ENCODE measurements around the gene CARHSP1. TPM values are rescaled to one million over a fixed set of nuclear protein-coding genes. Genes with fewer than 3 reads are reported as not detected.

Gene CARHSP1
- total RNA-seq, 1 donor from 2014 or later = 23.9 TPM

GRCh38 chr16:8887431-8887765 is 18.6 kb upstream of the CARHSP1 start:
- Histone ChIP-seq H3K27me3 (ENCODE audit: low read depth) (peaks cover 10% of the 10 kb centered on the region), H3K4me1 (peaks cover 35% of the 10 kb centered on the region), H3K9me3 (replicated peaks) (no peaks in the 10 kb centered on the region), H3K36me3 (peaks cover 31% of the 10 kb centered on the region), H3K27ac (replicated peaks) (no peak overlapping the region), H3K4me3 (no peak overlapping the region)
- intact Hi-C loops (cut with micrococcal nuclease) = loop anchor here (10.0 kb wide), 1 partner anchor 233 kb away; no protein-coding TSS in a partner anchor
- no peak for DNase-seq
- no peak for TF ChIP-seq CTCF (IDR thresholded peaks at IDR 0.05; ENCODE audit: borderline replicate concordance)

GRCh38 chr16:8886593-8887430 is 18.0 kb upstream of the CARHSP1 start:
- Histone ChIP-seq H3K27me3 (ENCODE audit: low read depth) (peaks cover 16% of the 10 kb centered on the region), H3K4me1 (peaks cover 33% of the 10 kb centered on the region), H3K36me3 (peaks cover 26% of the 10 kb centered on the region), H3K4me3 (no peak overlapping the region), H3K27ac (replicated peaks) (no peak overlapping the region), H3K9me3 (replicated peaks) (no peaks in the 10 kb centered on the region)
- intact Hi-C loops (cut with micrococcal nuclease) = loop anchor here (10.0 kb wide), 1 partner anchor 232 kb away; no protein-coding TSS in a partner anchor
- no peak for DNase-seq
- no peak for TF ChIP-seq CTCF (IDR thresholded peaks at IDR 0.05; ENCODE audit: borderline replicate concordance)

- intact Hi-C loops (cut with micrococcal nuclease) = loop anchor here (10.0 kb wide), 1 partner anchor 231 kb away; no protein-coding TSS in a partner anchor
Observed at GRCh38 chr16:8885674-8886592, 17.1 kb upstream of the CARHSP1 start.

GRCh38 chr16:8882725-8883377 is 14.0 kb upstream of the CARHSP1 start:
- Histone ChIP-seq H3K27ac (replicated peaks) (no peak overlapping the region), H3K27me3 (ENCODE audit: low read depth) (peaks cover 23% of the 10 kb centered on the region), H3K4me3 (no peak overlapping the region), H3K9me3 (replicated peaks) (no peaks in the 10 kb centered on the region), H3K4me1 (peaks cover 25% of the 10 kb centered on the region), H3K36me3 (no peaks in the 10 kb centered on the region)
- no peak for DNase-seq
- intact Hi-C loops (cut with micrococcal nuclease) = loop anchor here (5.0 to 10.0 kb wide), 2 partner anchors 228 to 311 kb away; no protein-coding TSS in a partner anchor
- TF ChIP-seq CTCF (IDR thresholded peaks at IDR 0.05; ENCODE audit: borderline replicate concordance) = no peak

More at GRCh38 chr16:8885674-8886592, 17.1 kb upstream of the CARHSP1 start:
- Histone ChIP-seq H3K36me3 (peaks cover 17% of the 10 kb centered on the region), H3K4me1 (peaks cover 33% of the 10 kb centered on the region), H3K4me3 (no peak overlapping the region), H3K27ac (replicated peaks) (no peak overlapping the region), H3K9me3 (replicated peaks) (no peaks in the 10 kb centered on the region), H3K27me3 (ENCODE audit: low read depth) (peaks cover 23% of the 10 kb centered on the region)
- no peak for DNase-seq
- TF ChIP-seq CTCF (IDR thresholded peaks at IDR 0.05; ENCODE audit: borderline replicate concordance) = no peak
